Skeletal muscle tissue (tissue), 4 donors: ENCODE results near the gene SPCS1. TPM values are rescaled to one million over a fixed set of nuclear protein-coding genes. Genes with fewer than 3 reads are reported as not detected.

Experiments
- H3K27ac ChIP-seq: one replicate; pipeline ENCODE4 v1.7.0; 2013; ENCODE audit warnings: mild to moderate bottlenecking, low read depth, low read length, inconsistent platforms
- H3K27me3 ChIP-seq, 3 donors: one replicate each; pipeline ENCODE4 v1.7.0; 2013; ENCODE audit warnings: low read length in 3 of 3; ENCODE audit not compliant: control insufficient read depth in 3 of 3, insufficient read depth in 3 of 3
- H3K36me3 ChIP-seq, 3 donors: one replicate each; pipeline ENCODE4 v1.7.0; 2013; ENCODE audit warnings: low read length in 3 of 3; ENCODE audit not compliant: control insufficient read depth in 3 of 3, insufficient read depth in 3 of 3
- H3K4me1 ChIP-seq, 3 donors: one replicate each; pipeline ENCODE4 v1.7.0; 2013; ENCODE audit warnings: low read length in 3 of 3, mild to moderate bottlenecking in 3 of 3; ENCODE audit not compliant: control insufficient read depth in 3 of 3, insufficient read depth in 3 of 3
- H3K4me3 ChIP-seq, 3 donors: one replicate each; pipeline ENCODE4 v1.7.0; 2013; ENCODE audit warnings: low read length in 3 of 3
- H3K9ac ChIP-seq, 3 donors: one replicate each; pipeline ENCODE4 v1.7.0; 2013; ENCODE audit warnings: low read length in 3 of 3, mild to moderate bottlenecking in 3 of 3, moderate library complexity in 2 of 3, low read depth in 1 of 3
- H3K9me3 ChIP-seq, 3 donors: one replicate each; pipeline ENCODE4 v1.7.0; 2013; ENCODE audit warnings: low read length in 3 of 3; ENCODE audit not compliant: control insufficient read depth in 3 of 3
- total RNA-seq: library from RNA; depleted of rRNA; stranded (reverse); fragments of >200 nt; gene quantifications from one replicate; pipeline ENCODE4 v1.2.3, GENCODE V29; 2014
- donor health status: Osteomylitis.

The SPCS1 gene
- total RNA-seq, 1 donor from 2014 or later = 43.3 TPM

GRCh38 chr3:52710512-52710911, 4.6 kb downstream of the SPCS1 start:
- Histone ChIP-seq H3K36me3 (peaks cover 6 to 28% (median 18%) of the 10 kb centered on the region in 3 donors), H3K4me1 (peaks cover 8 to 17% (median 15%) of the 10 kb centered on the region in 3 donors), H3K4me3 (no peak overlapping the region), H3K27me3 (no peaks in the 10 kb centered on the region), H3K27ac (no peak overlapping the region), H3K9ac (no peak overlapping the region), H3K9me3 (no peaks in the 10 kb centered on the region)

- Histone ChIP-seq H3K9ac (no peak overlapping the region), H3K9me3 (no peaks in the 10 kb centered on the region), H3K27me3 (no peaks in the 10 kb centered on the region), H3K4me3 (no peak overlapping the region), H3K27ac (no peak overlapping the region), H3K4me1 (peaks cover 0 to 3% (median 1%) of the 10 kb centered on the region in 3 donors), H3K36me3 (peaks cover 6 to 25% (median 18%) of the 10 kb centered on the region in 3 donors)
Measured at GRCh38 chr3:52712291-52713212, 6.6 kb downstream of the SPCS1 start.

- H3K27me3 ChIP-seq = no peaks in the 10 kb centered on the region
- H3K9ac ChIP-seq = no peak overlapping the region
- H3K27ac ChIP-seq = no peak overlapping the region
Measured at GRCh38 chr3:52714335-52715302, 8.7 kb downstream of the SPCS1 start.

GRCh38 chr3:52715714-52716305, 9.9 kb downstream of the SPCS1 start:
- H3K27me3 ChIP-seq = no peaks in the 10 kb centered on the region
- no peak overlapping the region for H3K27ac ChIP-seq
- H3K4me1 ChIP-seq = no peaks in the 10 kb centered on the region
- H3K36me3 ChIP-seq = peaks cover 2 to 12% (median 3%) of the 10 kb centered on the region in 3 donors
- H3K9ac ChIP-seq = no peak overlapping the region
- H3K9me3 ChIP-seq = no peaks in the 10 kb centered on the region
- H3K4me3 ChIP-seq = no peak overlapping the region

More at GRCh38 chr3:52714335-52715302, 8.7 kb downstream of the SPCS1 start:
- Histone ChIP-seq H3K9me3 (no peaks in the 10 kb centered on the region), H3K36me3 (peaks cover 3 to 14% (median 6%) of the 10 kb centered on the region in 3 donors), H3K4me3 (no peak overlapping the region), H3K4me1 (no peaks in the 10 kb centered on the region)

- Histone ChIP-seq H3K27ac (no peak overlapping the region), H3K4me1 (no peaks in the 10 kb centered on the region), H3K9ac (no peak overlapping the region), H3K4me3 (no peak overlapping the region), H3K9me3 (no peaks in the 10 kb centered on the region), H3K27me3 (no peaks in the 10 kb centered on the region), H3K36me3 (peaks cover 2 to 5% (median 3%) of the 10 kb centered on the region in 3 donors)
Measured at GRCh38 chr3:52719618-52720017, 13.7 kb downstream of the SPCS1 start.

- no peaks in the 10 kb centered on the region for H3K4me1 ChIP-seq
- H3K9ac ChIP-seq = no peak overlapping the region
- H3K36me3 ChIP-seq = peaks cover 2 to 5% (median 3%) of the 10 kb centered on the region in 3 donors
- no peak overlapping the region for H3K4me3 ChIP-seq
- no peaks in the 10 kb centered on the region for H3K27me3 ChIP-seq
- H3K9me3 ChIP-seq = no peaks in the 10 kb centered on the region
- no peak overlapping the region for H3K27ac ChIP-seq
Measured at GRCh38 chr3:52721002-52721729, 15.3 kb downstream of the SPCS1 start.

- H3K27ac ChIP-seq = no peak overlapping the region
- peaks cover 2 to 5% (median 3%) of the 10 kb centered on the region in 3 donors for H3K36me3 ChIP-seq
- H3K9ac ChIP-seq = no peak overlapping the region
- no peaks in the 10 kb centered on the region for H3K4me1 ChIP-seq
- no peaks in the 10 kb centered on the region for H3K9me3 ChIP-seq
- H3K4me3 ChIP-seq = no peak overlapping the region
- no peaks in the 10 kb centered on the region for H3K27me3 ChIP-seq
Measured at GRCh38 chr3:52721730-52722008, 15.8 kb downstream of the SPCS1 start.

GRCh38 chr3:52722491-52722890, 16.6 kb downstream of the SPCS1 start:
- peaks cover 2 to 5% (median 3%) of the 10 kb centered on the region in 3 donors for H3K36me3 ChIP-seq
- no peaks in the 10 kb centered on the region for H3K4me1 ChIP-seq
- H3K4me3 ChIP-seq = no peak overlapping the region
- H3K9me3 ChIP-seq = no peaks in the 10 kb centered on the region
- no peaks in the 10 kb centered on the region for H3K27me3 ChIP-seq
- H3K27ac ChIP-seq = no peak overlapping the region
- no peak overlapping the region for H3K9ac ChIP-seq

GRCh38 chr3:52723935-52724334, 18.0 kb downstream of the SPCS1 start:
- Histone ChIP-seq H3K9ac (no peak overlapping the region), H3K4me3 (no peak overlapping the region), H3K9me3 (no peaks in the 10 kb centered on the region), H3K4me1 (no peaks in the 10 kb centered on the region), H3K27me3 (no peaks in the 10 kb centered on the region), H3K27ac (no peak overlapping the region), H3K36me3 (peaks cover 2 to 4% (median 3%) of the 10 kb centered on the region in 3 donors)
